Hematopoietic multipotent progenitor cell treated with erythropoietin and hydrocortisone succinate and interleukin-3 and kit ligand, for 8 days (in vitro differentiated cells): ENCODE data around the gene CBX2.

Experiments
- DNase-seq: peaks from one replicate; pipeline ENCODE4 v3.0.0-alpha.2; 2015

Gene CBX2

GRCh38 chr17:79802039-79802735 is 24.2 kb downstream of the CBX2 start:
- no peak for DNase-seq

GRCh38 chr17:79802736-79803420 is 24.9 kb downstream of the CBX2 start:
- peak; percentile 90 for DNase-seq

GRCh38 chr17:79803421-79803996 is 25.6 kb downstream of the CBX2 start:
- DNase-seq: no peak

GRCh38 chr17:79803997-79804855 is 26.3 kb downstream of the CBX2 start:
- DNase-seq: no peak

- no peak for DNase-seq
Measured at GRCh38 chr17:79804856-79805696, 27.1 kb downstream of the CBX2 start.

GRCh38 chr17:79806446-79806760 is 28.5 kb downstream of the CBX2 start:
- DNase-seq: no peak

GRCh38 chr17:79806863-79807720 is 29.1 kb downstream of the CBX2 start:
- no peak for DNase-seq

- peak; percentile 53 for DNase-seq
Measured at GRCh38 chr17:79808763-79809529, 31.0 kb downstream of the CBX2 start.

GRCh38 chr17:79809530-79810129 is 31.7 kb downstream of the CBX2 start:
- no peak for DNase-seq

- DNase-seq: peak; percentile 75
Measured at GRCh38 chr17:79810130-79811010, 32.4 kb downstream of the CBX2 start.

GRCh38 chr17:79811011-79811867 is 33.3 kb downstream of the CBX2 start:
- DNase-seq: peak; percentile 54

- DNase-seq: no peak
Measured at GRCh38 chr17:79811868-79812352, 34.0 kb downstream of the CBX2 start.

- no peak for DNase-seq
Measured at GRCh38 chr17:79812353-79813258, 34.7 kb downstream of the CBX2 start.

- no peak for DNase-seq
Measured at GRCh38 chr17:79813297-79814126, 35.6 kb downstream of the CBX2 start.

GRCh38 chr17:79814127-79814973 is 36.4 kb downstream of the CBX2 start:
- DNase-seq: no peak
